Colonic mucosa (tissue), 4 donors: ENCODE results near the gene CHSY1. TPM values are rescaled to one million over a fixed set of nuclear protein-coding genes. Genes with fewer than 3 reads are reported as not detected.

Experiments used
- DNase-seq: peaks from one replicate; pipeline ENCODE4 v3.0.0-alpha.2; 2020
- H3K27ac ChIP-seq: fragments of 200-600 bp; one replicate; pipeline ENCODE4 v1.8.0; 2021
- H3K27me3 ChIP-seq: fragments of 200-600 bp; one replicate; pipeline ENCODE4 v1.8.0; 2021
- H3K36me3 ChIP-seq: fragments of 200-600 bp; one replicate; pipeline ENCODE4 v1.8.0; 2021
- H3K4me1 ChIP-seq: fragments of 200-600 bp; one replicate; pipeline ENCODE4 v1.8.0; 2021; ENCODE audit warnings: mild to moderate bottlenecking
- H3K4me3 ChIP-seq: fragments of 200-600 bp; one replicate; pipeline ENCODE4 v1.8.0; 2021
- H3K9ac ChIP-seq, 2 donors: one replicate each; pipeline ENCODE4 v1.7.0; 2013; ENCODE audit warnings: control low read depth in 2 of 2, low read depth in 2 of 2, low read length in 2 of 2
- H3K9me3 ChIP-seq: fragments of 200-600 bp; one replicate; pipeline ENCODE4 v1.8.0; 2021
- intact Hi-C: fragments of 100-400 bp; cut with DNase I; formaldehyde crosslinking; loops from one replicate; pipeline ENCODE4 v1.14.1; 2022
- total RNA-seq, 2 donors: library from RNA; stranded (reverse); fragmentation: NEBNext Ultra II Directional in 1 of 2; extraction: Animal tissue kit (Norgen Biotek cat#: 25700) in 1 of 2; gene quantifications; one replicate each; pipeline ENCODE4 v1.2.1, GENCODE V29; 2021
- TF ChIP-seq, protein P1 (sequence below): fragments of 200-600 bp; IDR thresholded peaks from one replicate; pipeline ENCODE4 v1.8.0; 2022; ENCODE audit warnings: antibody characterized with exemption, mild to moderate bottlenecking
- donor health status: healthy.
- donor health status: DM: no; HTN: no; CAD: no.
- donor health status: DM: no; HTN: no; CAD: no.

CHSY1 gene
- total RNA-seq, 2 donors from 2014 or later, result 12.3 to 13.7 TPM

DNA sequence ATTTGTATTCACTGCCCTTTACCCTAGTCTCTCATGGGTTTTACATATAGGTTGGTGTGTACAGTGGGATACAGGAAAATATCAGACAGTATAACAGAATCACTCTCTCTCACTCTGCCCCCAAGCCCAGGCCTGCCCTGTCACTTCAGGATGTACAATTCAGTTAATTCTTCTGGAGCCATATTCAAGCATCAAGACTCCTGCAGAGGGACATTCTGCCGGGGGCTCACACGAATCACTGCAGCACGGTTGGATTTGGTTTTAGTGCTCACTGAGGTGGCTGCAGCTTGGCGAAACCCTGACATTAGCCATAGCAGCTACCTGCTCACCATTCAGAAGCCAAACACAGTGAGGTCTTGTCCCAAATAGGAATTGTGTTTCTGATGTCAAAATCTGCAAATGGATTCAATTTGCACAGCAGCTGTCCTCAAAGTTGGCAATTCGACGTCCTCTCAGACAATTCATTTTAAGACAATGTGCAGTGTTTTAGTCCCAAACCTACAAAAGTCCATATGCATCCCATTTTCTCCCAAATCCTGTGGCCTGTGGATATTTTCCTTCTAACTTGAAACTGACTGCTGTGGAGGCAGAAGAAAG lies 82.9 kb downstream of the CHSY1 start:
- peaks cover 5% of the 10 kb centered on the region for H3K9me3 ChIP-seq
- no peaks in the 10 kb centered on the region for H3K36me3 ChIP-seq
- no peak for DNase-seq
- H3K4me1 ChIP-seq, result no peaks in the 10 kb centered on the region
- intact Hi-C loops, result no loop called here
- no peak overlapping the region for H3K4me3 ChIP-seq
- H3K27me3 ChIP-seq, result no peaks in the 10 kb centered on the region
- TF ChIP-seq, protein P1, sequence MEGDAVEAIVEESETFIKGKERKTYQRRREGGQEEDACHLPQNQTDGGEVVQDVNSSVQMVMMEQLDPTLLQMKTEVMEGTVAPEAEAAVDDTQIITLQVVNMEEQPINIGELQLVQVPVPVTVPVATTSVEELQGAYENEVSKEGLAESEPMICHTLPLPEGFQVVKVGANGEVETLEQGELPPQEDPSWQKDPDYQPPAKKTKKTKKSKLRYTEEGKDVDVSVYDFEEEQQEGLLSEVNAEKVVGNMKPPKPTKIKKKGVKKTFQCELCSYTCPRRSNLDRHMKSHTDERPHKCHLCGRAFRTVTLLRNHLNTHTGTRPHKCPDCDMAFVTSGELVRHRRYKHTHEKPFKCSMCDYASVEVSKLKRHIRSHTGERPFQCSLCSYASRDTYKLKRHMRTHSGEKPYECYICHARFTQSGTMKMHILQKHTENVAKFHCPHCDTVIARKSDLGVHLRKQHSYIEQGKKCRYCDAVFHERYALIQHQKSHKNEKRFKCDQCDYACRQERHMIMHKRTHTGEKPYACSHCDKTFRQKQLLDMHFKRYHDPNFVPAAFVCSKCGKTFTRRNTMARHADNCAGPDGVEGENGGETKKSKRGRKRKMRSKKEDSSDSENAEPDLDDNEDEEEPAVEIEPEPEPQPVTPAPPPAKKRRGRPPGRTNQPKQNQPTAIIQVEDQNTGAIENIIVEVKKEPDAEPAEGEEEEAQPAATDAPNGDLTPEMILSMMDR, result no peak
- peak overlapping the region; percentile 58 for H3K27ac ChIP-seq
- H3K9ac ChIP-seq, result no peak overlapping the region

DNA sequence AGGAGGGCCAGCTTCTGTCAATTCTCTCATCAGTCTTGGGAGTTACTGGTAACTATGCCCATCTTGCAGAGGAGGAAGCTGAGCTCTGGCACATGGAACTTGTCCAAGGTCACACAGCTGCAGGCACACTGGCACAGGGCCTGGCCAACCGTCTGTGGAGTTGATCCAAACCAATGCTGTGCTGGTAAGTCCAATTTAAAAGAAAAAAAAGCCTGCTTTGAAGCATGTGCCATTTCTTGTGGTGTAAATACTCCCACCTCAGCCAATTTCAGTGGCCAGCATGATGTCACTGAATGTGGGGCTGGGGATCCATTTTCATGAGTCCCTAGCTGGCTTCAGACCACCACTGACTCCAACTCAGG lies 83.4 kb downstream of the CHSY1 start:
- Histone ChIP-seq H3K9ac (peak overlapping the region in 1 of 2 donors; percentile 3), H3K4me1 (no peaks in the 10 kb centered on the region), H3K9me3 (peaks cover 5% of the 10 kb centered on the region), H3K4me3 (no peak overlapping the region), H3K36me3 (no peaks in the 10 kb centered on the region), H3K27ac (peak overlapping the region; percentile 58), H3K27me3 (no peaks in the 10 kb centered on the region)
- DNase-seq, result peak; percentile 70
- TF ChIP-seq, protein P1, result no peak
- intact Hi-C loops, result no loop called here

DNA sequence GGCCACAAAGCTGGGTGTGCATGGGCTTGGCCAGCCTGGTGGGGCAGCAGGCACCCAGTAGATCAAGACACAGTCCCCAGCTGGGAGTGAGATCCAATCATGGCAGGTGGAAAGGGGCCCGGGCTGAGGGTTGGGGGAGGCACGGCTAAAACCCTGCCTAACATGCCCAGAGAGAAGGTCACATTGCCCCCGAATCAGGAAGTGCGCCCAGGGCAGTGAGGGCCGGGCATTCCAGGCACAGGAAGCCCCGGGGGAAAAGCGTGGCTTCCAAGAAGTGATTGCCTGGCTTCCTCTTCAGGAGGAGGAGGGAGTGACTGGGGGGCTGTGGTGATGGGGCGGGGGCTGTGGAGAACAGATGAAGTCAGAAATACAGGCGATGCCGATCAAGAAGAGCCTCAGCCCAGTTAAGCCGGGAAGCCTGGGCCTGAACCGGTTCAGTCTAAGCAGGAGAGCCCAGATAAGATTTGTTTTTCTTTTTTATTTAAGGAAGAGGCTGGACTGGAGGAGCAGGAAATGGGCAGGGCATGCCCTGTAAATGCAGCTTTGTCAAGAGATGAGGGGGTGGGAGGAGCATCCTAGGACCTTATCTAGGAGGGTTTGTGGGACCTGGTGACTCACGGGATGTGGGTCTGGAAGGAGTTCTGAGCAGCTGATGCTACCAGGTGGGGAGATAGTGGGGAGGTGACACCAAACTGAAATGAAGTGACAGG lies 83.9 kb downstream of the CHSY1 start:
- Histone ChIP-seq H3K27me3 (no peaks in the 10 kb centered on the region), H3K4me3 (no peak overlapping the region), H3K4me1 (no peaks in the 10 kb centered on the region), H3K27ac (peak overlapping the region; percentile 58), H3K36me3 (no peaks in the 10 kb centered on the region), H3K9me3 (peaks cover 5% of the 10 kb centered on the region), H3K9ac (peak overlapping the region in 1 of 2 donors; percentile 3)
- DNase-seq, result peak; percentile 79
- TF ChIP-seq, protein P1, result no peak
- intact Hi-C loops, result no loop called here

DNA sequence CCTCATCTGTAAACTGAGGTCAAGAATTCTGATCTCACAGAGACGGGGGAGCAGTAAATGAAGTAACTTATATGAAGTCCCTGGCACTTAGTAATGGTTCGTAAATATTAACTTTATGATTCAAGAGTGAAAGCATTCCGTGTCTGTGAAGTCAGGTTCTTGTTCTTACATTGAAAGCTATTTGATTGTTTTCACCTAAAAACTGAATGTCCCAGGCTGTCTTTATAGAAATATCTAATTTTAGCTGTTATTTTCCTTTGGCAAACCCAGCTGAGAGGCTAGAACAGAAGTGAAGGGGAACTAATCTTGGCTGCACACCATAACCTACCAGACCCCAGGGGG lies 84.5 kb downstream of the CHSY1 start:
- intact Hi-C loops, result no loop called here
- Histone ChIP-seq H3K27ac (peak overlapping the region; percentile 58), H3K36me3 (no peaks in the 10 kb centered on the region), H3K4me3 (no peak overlapping the region), H3K9ac (no peak overlapping the region), H3K27me3 (no peaks in the 10 kb centered on the region), H3K4me1 (no peaks in the 10 kb centered on the region), H3K9me3 (peaks cover 5% of the 10 kb centered on the region)
- DNase-seq, result no peak
- TF ChIP-seq, protein P1, result no peak

DNA sequence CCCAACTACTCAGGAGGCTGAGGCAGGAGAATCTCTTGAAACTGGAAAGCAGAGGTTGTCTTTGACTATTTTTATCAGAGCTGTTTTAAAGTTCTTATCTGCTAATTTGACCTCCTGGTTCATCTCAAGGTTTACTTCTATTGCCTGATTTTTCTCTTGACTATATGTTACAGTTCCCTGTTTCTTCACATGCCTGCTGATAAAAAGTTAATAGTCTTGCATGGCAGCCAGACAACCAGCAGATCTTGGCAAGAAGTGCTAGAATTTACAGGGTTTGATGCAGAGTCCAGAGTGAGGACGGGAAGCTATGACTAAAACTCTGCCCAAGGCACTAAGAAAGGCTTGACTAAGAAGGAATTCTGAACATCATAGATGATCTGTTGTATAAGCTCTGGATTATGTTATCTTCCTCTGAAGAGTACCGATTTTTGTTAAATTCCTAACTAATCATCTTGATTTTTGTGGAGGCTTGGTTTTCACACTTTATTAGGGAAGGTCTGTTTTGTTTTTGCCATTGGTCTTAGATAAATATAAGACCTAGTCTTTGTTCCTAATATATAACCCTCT lies 85.9 kb downstream of the CHSY1 start:
- intact Hi-C loops, result no loop called here
- Histone ChIP-seq H3K27ac (no peak overlapping the region), H3K4me3 (no peak overlapping the region), H3K9me3 (peaks cover 5% of the 10 kb centered on the region), H3K36me3 (no peaks in the 10 kb centered on the region), H3K9ac (no peak overlapping the region), H3K4me1 (no peaks in the 10 kb centered on the region), H3K27me3 (no peaks in the 10 kb centered on the region)
- no peak for DNase-seq
- TF ChIP-seq, protein P1, result no peak
